Measurements from ENCODE around the gene SPATA6. TPM values are rescaled to one million over a fixed set of nuclear protein-coding genes. Genes with fewer than 3 reads are reported as not detected.
"Not testable (repeated sequence)": the region's sequence is repeated elsewhere in the genome, so short reads cannot be mapped to it uniquely, and the experiment has no call there.

Gene SPATA6
- total RNA-seq, 5 donors from 2014 or later (not counting 1 experiment from before 2014, with no cell fraction given) = 3.7 to 7.2 (median 4.9) TPM

DNA sequence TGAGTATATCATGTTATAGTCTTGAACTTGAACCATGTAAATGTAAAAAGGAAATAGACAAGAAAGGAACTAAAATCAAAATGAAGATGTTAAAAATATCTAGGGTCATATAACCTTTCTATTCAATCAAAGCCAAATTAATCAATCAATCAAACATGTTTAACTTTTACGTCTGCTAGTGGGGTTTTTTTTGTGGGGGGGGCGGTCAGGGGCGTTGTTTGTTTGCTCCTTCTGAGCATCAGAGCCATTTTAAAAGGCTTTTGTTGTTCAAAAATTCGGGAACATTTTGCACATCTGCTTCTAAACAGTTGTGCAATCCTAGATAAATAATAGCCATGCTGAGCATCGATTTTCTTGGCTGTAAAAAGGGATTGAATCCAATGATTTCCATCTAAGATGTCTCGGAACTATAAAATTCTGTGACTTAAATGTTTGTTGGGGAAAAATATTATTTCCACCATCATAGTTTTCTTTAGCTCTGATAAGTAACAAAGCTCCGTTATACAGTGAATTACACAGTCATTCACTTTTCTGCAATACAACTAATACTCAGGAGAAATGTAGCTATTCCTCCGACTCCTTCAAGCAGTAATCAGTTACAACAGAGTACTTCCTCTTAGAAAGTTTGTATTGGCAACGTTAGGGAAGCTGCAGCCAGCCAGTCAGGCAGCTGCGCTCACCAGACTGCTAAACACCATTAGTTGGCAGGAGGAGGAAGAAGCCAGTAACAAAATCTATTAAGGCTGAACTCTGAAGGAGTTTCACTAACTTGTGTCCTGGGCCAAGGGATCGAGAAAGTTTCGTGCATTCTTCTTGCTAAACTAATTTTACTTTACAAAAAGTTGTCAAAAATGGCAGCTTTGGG, 2.2 kb downstream of the SPATA6 start:
- no peak overlapping the region for H3K27ac ChIP-seq (ENCODE audit: low read length)
- peaks cover 3 to 21% of the 10 kb centered on the region in 2 experiments for H3K4me1 ChIP-seq (ENCODE audit: control insufficient read depth in 1 of 2, extremely low read depth in 1 of 2, insufficient read depth in 2 of 2, low read length in 2 of 2)
- no peak overlapping the region for H3K4me3 ChIP-seq (ENCODE audit: control insufficient read depth in 1 of 2, extremely low read depth in 1 of 2, low read length in 1 of 2)
- H3K4me3 Mint-ChIP-seq = peak overlapping the region; percentile 89 to 98 (median 90)
- ChIA-PET POLR2A (no interaction called here), CTCF (interaction anchor here in 1 of 2 donors (0.7 to 0.9 kb wide), 2 partner anchors 17 to 204 kb away, joined by 3 to 6 read pairs; no protein-coding TSS in a partner anchor)
- no peaks in the 10 kb centered on the region for H3K9me3 Mint-ChIP-seq
- no peaks in the 10 kb centered on the region for H3K36me3 ChIP-seq (ENCODE audit: control insufficient read depth in 2 of 2, extremely low read depth in 1 of 2, insufficient read depth in 1 of 2, low read length in 1 of 2)
- peaks cover 34 to 40% (median 35%) of the 10 kb centered on the region in 3 donors for H3K4me1 Mint-ChIP-seq
- DNase-seq (peak in 3 of 35 experiments; percentile 4 to 23 (median 15)), ATAC-seq (replicated peaks in 1 of 4) (no peak)
- H3K27me3 ChIP-seq (replicated peaks in 1 of 2; ENCODE audit: control insufficient read depth in 2 of 2, extremely low read depth in 1 of 2, insufficient read depth in 2 of 2, low read length in 1 of 2) = peaks cover 0 to 5% of the 10 kb centered on the region in 2 experiments
- 18% methylated on average over 2 of the region's 12 CpGs for WGBS (ENCODE audit: insufficient coverage)
- H3K27me3 Mint-ChIP-seq = peaks cover 0 to 11% of the 10 kb centered on the region in 2 donors
- no peaks in the 10 kb centered on the region for H3K36me3 Mint-ChIP-seq
- H3K9me3 ChIP-seq = no peaks in the 10 kb centered on the region
- H3K27ac Mint-ChIP-seq = peak overlapping the region; percentile 51 to 72

DNA sequence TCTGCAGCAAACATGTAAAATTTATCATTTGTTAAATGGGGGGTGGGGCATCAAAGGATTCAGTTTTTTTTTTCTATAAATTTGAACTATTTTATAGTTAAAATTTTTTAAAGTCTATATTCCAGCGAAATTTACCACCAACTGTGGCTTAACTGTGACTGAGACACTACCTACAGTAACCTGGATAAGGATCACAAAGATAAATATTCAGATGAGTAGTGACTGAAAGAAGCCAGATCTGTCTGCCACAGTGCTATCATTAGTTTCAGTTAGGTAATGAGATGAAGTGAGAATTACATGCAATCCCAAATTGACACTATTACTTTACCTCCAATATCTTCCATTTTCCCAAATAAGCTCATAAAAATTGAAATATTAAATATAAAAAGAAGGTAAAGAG, 5.4 kb downstream of the SPATA6 start:
- Mint-ChIP-seq H3K4me3 (no peak overlapping the region), H3K36me3 (no peaks in the 10 kb centered on the region), H3K4me1 (peaks cover 22 to 25% (median 23%) of the 10 kb centered on the region in 3 donors), H3K27ac (no peak overlapping the region), H3K27me3 (peaks cover 0 to 8% of the 10 kb centered on the region in 2 donors), H3K9me3 (no peaks in the 10 kb centered on the region)
- CTCF ChIA-PET = no interaction called here
- POLR2A ChIA-PET = no interaction called here
- Histone ChIP-seq H3K36me3 (ENCODE audit: control insufficient read depth in 2 of 2, extremely low read depth in 1 of 2, insufficient read depth in 1 of 2, low read length in 1 of 2) (no peaks in the 10 kb centered on the region), H3K9me3 (no peaks in the 10 kb centered on the region), H3K4me1 (ENCODE audit: control insufficient read depth in 1 of 2, extremely low read depth in 1 of 2, insufficient read depth in 2 of 2, low read length in 2 of 2) (peaks cover 0 to 12% of the 10 kb centered on the region in 2 experiments), H3K27ac (ENCODE audit: low read length) (no peak overlapping the region), H3K4me3 (ENCODE audit: control insufficient read depth in 1 of 2, extremely low read depth in 1 of 2, low read length in 1 of 2) (no peak overlapping the region), H3K27me3 (replicated peaks in 1 of 2; ENCODE audit: control insufficient read depth in 2 of 2, extremely low read depth in 1 of 2, insufficient read depth in 2 of 2, low read length in 1 of 2) (peaks cover 0 to 3% of the 10 kb centered on the region in 2 experiments)
- ATAC-seq (replicated peaks in 1 of 4) (no peak), DNase-seq (no peak)
- no CpG with 5 or more reads among the region's 1 CpG for WGBS (ENCODE audit: insufficient coverage)

DNA sequence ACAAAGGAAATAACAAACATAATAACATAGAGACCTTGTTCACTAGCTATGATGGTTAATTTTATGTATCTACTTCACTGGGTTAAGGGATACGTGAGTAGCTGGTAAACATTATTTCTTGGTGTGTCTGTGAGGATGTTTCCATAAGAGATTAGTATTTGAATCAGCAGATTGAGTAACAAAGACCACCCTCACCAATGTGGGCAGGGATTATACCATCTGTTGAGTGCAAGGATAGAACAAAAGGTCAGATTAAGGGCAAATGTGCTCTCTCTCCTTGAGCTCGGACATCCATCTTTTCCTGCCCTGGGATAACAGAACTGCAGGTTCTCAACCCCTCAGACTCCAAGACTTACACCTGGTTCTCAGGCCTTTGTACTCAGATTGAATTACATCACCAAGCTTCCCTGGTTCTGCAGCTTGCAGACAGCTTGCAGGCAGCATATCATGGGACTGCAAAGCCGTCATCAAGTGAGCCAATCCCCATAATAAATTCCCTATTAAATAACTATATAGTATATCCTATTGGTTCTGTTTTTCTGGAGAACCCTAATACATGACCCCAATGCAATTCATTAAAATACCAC, 9.2 kb downstream of the SPATA6 start:
- Histone ChIP-seq H3K4me1 (ENCODE audit: control insufficient read depth in 1 of 2, extremely low read depth in 1 of 2, insufficient read depth in 2 of 2, low read length in 2 of 2) (no peaks in the 10 kb centered on the region), H3K4me3 (ENCODE audit: control insufficient read depth in 1 of 2, extremely low read depth in 1 of 2, low read length in 1 of 2) (no peak overlapping the region), H3K27me3 (replicated peaks in 1 of 2; ENCODE audit: control insufficient read depth in 2 of 2, extremely low read depth in 1 of 2, insufficient read depth in 2 of 2, low read length in 1 of 2) (no peaks in the 10 kb centered on the region), H3K9me3 (no peaks in the 10 kb centered on the region), H3K27ac (ENCODE audit: low read length) (no peak overlapping the region), H3K36me3 (ENCODE audit: control insufficient read depth in 2 of 2, extremely low read depth in 1 of 2, insufficient read depth in 1 of 2, low read length in 1 of 2) (no peaks in the 10 kb centered on the region)
- POLR2A ChIA-PET = no interaction called here
- ATAC-seq (replicated peaks in 1 of 4) = no peak
- H3K4me1 Mint-ChIP-seq = peaks cover 2 to 5% (median 5%) of the 10 kb centered on the region in 3 donors
- H3K27me3 Mint-ChIP-seq = peaks cover 0 to 2% of the 10 kb centered on the region in 2 donors
- CTCF ChIA-PET = no interaction called here
- DNase-seq = no peak
- WGBS (ENCODE audit: insufficient coverage) = 90% methylated on average over 1 of the region's 3 CpGs
- no peaks in the 10 kb centered on the region for H3K36me3 Mint-ChIP-seq
- no peaks in the 10 kb centered on the region for H3K9me3 Mint-ChIP-seq
- H3K27ac Mint-ChIP-seq = no peak overlapping the region
- no peak overlapping the region for H3K4me3 Mint-ChIP-seq

DNA sequence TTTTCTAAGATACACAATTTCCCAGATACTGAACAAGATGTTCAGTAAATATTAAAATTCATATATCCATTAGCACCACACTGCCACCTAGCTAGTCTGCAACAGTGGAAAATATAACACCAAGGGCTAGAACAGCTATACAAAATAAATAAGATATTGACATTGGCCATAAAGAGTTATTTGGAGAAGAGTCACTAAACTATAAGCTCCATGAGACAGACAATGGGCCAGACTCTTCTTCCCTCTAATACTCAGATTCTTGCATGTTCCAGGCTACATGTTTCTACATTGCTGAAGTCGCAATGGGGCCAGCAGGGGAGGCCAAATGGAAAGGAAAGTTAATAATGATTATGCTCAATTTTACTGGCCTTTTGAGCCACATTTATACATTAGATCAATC, 21.5 kb downstream of the SPATA6 start:
- Mint-ChIP-seq H3K36me3 (no peaks in the 10 kb centered on the region), H3K9me3 (no peaks in the 10 kb centered on the region), H3K4me3 (no peak overlapping the region), H3K27ac (no peak overlapping the region), H3K27me3 (no peaks in the 10 kb centered on the region), H3K4me1 (no peaks in the 10 kb centered on the region)
- ChIA-PET CTCF (no interaction called here), POLR2A (interaction anchor here in 1 of 2 donors (0.6 kb wide), 1 partner anchor 821 kb away, joined by 4 read pairs; no protein-coding TSS in a partner anchor)
- Histone ChIP-seq H3K27ac (ENCODE audit: low read length) (no peak overlapping the region), H3K36me3 (ENCODE audit: control insufficient read depth in 2 of 2, extremely low read depth in 1 of 2, insufficient read depth in 1 of 2, low read length in 1 of 2) (no peaks in the 10 kb centered on the region), H3K4me3 (ENCODE audit: control insufficient read depth in 1 of 2, extremely low read depth in 1 of 2, low read length in 1 of 2) (no peak overlapping the region), H3K27me3 (replicated peaks in 1 of 2; ENCODE audit: control insufficient read depth in 2 of 2, extremely low read depth in 1 of 2, insufficient read depth in 2 of 2, low read length in 1 of 2) (no peaks in the 10 kb centered on the region), H3K9me3 (no peaks in the 10 kb centered on the region), H3K4me1 (ENCODE audit: control insufficient read depth in 1 of 2, extremely low read depth in 1 of 2, insufficient read depth in 2 of 2, low read length in 2 of 2) (no peaks in the 10 kb centered on the region)
- ATAC-seq (replicated peaks in 1 of 4) (no peak), DNase-seq (no peak)
- no CpG with 5 or more reads among the region's 1 CpG for WGBS (ENCODE audit: insufficient coverage)

DNA sequence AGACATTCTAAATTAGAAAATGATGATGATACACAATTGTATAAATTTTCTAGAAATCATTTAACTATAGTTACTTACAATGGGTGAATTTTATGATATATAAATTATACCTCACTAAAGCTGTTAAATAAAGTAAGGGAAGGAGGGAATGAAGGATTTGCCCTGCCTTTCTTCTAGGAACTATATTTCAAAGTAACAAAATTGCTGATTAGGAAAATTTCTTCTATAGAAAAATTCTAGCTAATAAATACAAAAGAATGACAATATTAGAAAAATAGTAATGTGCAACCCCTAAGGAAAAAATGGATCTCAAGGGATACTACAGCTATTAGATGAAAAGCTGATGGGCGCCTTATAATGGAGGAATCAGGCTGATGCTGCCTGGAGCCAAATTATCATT, 23.1 kb downstream of the SPATA6 start:
- DNase-seq (no peak), ATAC-seq (replicated peaks in 1 of 4) (no peak)
- ChIA-PET CTCF (interaction anchor here in 1 of 2 donors (0.6 kb wide), 1 partner anchor 11 kb away, joined by 3 read pairs; no protein-coding TSS in a partner anchor), POLR2A (no interaction called here)
- no peaks in the 10 kb centered on the region for H3K4me1 Mint-ChIP-seq
- H3K27ac Mint-ChIP-seq = no peak overlapping the region
- H3K27ac ChIP-seq (ENCODE audit: low read length) = no peak overlapping the region
- no CpG with 5 or more reads among the region's 1 CpG for WGBS (ENCODE audit: insufficient coverage)
- H3K36me3 Mint-ChIP-seq = peaks cover 3% of the 10 kb centered on the region
- no peak overlapping the region for H3K4me3 Mint-ChIP-seq
- H3K4me1 ChIP-seq (ENCODE audit: control insufficient read depth in 1 of 2, extremely low read depth in 1 of 2, insufficient read depth in 2 of 2, low read length in 2 of 2) = no peaks in the 10 kb centered on the region
- no peaks in the 10 kb centered on the region for H3K27me3 Mint-ChIP-seq
- H3K36me3 ChIP-seq (ENCODE audit: control insufficient read depth in 2 of 2, extremely low read depth in 1 of 2, insufficient read depth in 1 of 2, low read length in 1 of 2) = no peaks in the 10 kb centered on the region
- no peaks in the 10 kb centered on the region for H3K27me3 ChIP-seq (replicated peaks in 1 of 2; ENCODE audit: control insufficient read depth in 2 of 2, extremely low read depth in 1 of 2, insufficient read depth in 2 of 2, low read length in 1 of 2)
- H3K9me3 ChIP-seq = no peaks in the 10 kb centered on the region
- peaks cover 0 to 3% (median 0%) of the 10 kb centered on the region in 3 donors for H3K9me3 Mint-ChIP-seq
- H3K4me3 ChIP-seq (ENCODE audit: control insufficient read depth in 1 of 2, extremely low read depth in 1 of 2, low read length in 1 of 2) = no peak overlapping the region

DNA sequence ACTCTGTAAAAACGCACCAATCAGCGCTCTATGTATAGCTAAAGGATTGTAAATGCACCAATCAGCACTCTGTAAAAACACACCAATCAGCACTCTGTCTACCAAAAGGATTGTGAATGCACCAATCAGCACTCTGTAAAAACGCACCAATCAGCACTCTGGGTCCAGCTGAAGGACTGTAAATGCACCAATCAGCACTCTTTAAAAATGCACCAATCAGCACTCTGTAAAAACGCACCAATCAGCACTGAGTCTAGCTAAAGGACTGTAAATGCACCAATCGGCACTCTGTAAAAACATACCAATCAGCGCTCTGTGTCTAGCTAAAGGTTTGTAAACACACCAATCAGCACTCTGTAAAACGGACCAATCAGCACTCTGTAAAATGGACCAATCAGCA, 27.8 kb downstream of the SPATA6 start:
- H3K27ac Mint-ChIP-seq; ATAC-seq (replicated peaks in 1 of 4); H3K27me3 ChIP-seq (replicated peaks in 1 of 2; ENCODE audit: control insufficient read depth in 2 of 2, extremely low read depth in 1 of 2, insufficient read depth in 2 of 2, low read length in 1 of 2); H3K27me3 Mint-ChIP-seq; POLR2A ChIA-PET; DNase-seq; H3K4me1 Mint-ChIP-seq; CTCF ChIA-PET; H3K9me3 ChIP-seq; H3K4me3 Mint-ChIP-seq; H3K4me1 ChIP-seq (ENCODE audit: control insufficient read depth in 1 of 2, extremely low read depth in 1 of 2, insufficient read depth in 2 of 2, low read length in 2 of 2); H3K36me3 Mint-ChIP-seq; H3K36me3 ChIP-seq (ENCODE audit: control insufficient read depth in 2 of 2, extremely low read depth in 1 of 2, insufficient read depth in 1 of 2, low read length in 1 of 2); H3K27ac ChIP-seq (ENCODE audit: low read length): not testable (repeated sequence)
- peak overlapping the region in 1 of 2 donors; percentile 15 for H3K4me3 ChIP-seq (ENCODE audit: control insufficient read depth in 1 of 2, extremely low read depth in 1 of 2, low read length in 1 of 2)
- peaks cover 3 to 13% (median 6%) of the 10 kb centered on the region in 3 donors for H3K9me3 Mint-ChIP-seq
- 81% methylated on average over 5 of the region's 7 CpGs for WGBS (ENCODE audit: insufficient coverage)

Measured in T-cell (primary cell).